SKM-1 (cell line): ENCODE measurements around the gene CACFD1.
"Not testable (repeated sequence)": the region's sequence is repeated elsewhere in the genome, so short reads cannot be mapped to it uniquely, and the experiment has no call there.

ENCODE experiments used
- DNase-seq: peaks from one replicate; lab custom pipeline; 2025; ENCODE audit not compliant: unreplicated experiment; lab: John Stamatoyannopoulos, UW

Gene CACFD1

DNA sequence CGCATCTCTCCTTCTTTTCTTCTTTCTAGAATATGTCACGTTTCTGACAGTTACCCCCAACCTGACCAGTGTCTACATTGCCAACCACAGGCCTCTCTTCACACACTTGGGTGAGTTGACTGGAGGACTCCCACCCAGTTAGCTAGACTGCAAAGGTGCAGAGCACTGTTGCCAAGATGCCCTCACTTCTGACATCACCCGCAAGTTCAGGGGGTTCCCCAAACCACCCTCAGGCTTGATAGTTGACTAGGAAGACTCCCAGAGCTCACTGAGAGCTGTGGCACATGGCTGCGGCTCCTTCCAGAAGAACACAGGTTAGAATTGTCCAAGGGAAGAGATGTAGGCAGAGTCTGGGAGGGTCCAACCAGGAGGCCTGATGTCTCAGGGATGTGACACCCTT is 20.4 kb upstream of the CACFD1 start:
- DNase-seq: no peak

DNA sequence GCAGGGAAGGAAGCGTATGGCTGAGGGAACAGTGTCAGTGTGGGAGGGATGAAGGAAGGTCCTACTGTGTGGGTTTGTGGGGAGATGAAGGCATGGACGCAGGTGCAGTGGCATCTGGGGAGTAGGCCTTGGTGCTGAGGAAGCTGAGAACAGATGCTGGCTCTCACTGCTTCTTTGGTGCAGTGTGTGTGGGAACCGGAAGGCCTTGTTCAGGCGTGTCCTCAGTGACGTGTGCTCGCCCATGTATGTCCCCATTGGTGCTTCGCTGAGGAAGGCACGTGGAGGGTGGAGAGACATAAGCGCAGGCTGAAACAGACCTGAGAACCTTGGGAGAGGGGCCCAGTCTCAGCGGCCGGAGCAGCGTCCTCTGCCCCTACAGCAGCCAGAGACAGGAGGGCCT is 18.9 kb upstream of the CACFD1 start:
- DNase-seq: no peak

DNA sequence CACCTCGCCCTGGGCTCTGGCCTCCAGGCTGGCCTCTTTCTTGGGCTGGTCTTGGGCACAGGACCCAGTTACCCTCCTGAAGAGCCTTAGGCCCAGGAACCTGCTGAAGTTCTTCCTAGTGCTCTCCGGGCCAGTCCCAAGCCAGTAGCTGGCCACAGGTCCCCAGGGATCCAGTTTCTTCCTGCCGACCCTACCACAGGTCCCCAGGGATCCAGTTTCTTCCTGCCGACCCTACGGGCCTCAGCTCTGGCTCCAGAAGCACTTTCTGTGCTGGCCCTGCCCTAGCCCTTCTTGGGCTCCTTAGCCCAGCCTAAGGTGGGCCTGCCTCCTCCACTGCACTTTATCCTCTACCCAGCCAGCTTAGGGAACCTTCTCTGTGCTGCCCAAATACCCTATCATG is 18.2 kb upstream of the CACFD1 start:
- no peak for DNase-seq

DNA sequence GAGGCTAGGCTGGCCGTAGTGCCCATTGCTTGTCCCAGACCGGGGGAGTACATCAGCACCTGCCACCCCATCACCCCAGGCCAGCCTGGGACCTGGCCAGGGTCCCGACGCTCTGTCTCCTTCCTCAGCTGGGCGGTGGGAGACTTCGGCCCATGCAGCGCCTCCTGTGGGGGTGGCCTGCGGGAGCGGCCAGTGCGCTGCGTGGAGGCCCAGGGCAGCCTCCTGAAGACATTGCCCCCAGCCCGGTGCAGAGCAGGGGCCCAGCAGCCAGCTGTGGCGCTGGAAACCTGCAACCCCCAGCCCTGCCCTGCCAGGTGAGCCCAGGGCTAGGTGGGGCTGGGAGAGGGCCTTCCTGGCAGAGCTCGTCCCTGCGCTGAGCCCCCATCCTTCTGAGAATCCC is 16.5 kb upstream of the CACFD1 start:
- DNase-seq: no peak

DNA sequence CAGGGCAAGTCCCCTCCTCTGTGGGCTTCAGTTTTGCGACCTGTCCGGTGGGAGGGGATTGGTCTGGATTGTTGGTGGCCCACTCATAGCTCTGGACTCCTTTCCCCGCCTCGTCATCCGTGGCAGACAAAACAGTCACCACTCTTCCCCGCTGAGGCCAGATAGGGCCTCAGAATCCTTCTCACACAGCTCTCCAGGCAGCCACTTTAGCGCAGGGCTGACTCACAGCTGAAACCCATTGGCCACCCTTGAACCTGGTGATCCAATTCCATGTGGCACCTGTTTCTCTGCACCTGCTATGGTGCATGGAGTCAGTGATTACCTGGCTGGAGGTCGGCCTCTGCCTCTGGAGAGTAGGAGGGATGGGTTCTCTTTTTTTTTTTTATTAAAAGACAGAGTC is 15.8 kb upstream of the CACFD1 start:
- no peak for DNase-seq

DNA sequence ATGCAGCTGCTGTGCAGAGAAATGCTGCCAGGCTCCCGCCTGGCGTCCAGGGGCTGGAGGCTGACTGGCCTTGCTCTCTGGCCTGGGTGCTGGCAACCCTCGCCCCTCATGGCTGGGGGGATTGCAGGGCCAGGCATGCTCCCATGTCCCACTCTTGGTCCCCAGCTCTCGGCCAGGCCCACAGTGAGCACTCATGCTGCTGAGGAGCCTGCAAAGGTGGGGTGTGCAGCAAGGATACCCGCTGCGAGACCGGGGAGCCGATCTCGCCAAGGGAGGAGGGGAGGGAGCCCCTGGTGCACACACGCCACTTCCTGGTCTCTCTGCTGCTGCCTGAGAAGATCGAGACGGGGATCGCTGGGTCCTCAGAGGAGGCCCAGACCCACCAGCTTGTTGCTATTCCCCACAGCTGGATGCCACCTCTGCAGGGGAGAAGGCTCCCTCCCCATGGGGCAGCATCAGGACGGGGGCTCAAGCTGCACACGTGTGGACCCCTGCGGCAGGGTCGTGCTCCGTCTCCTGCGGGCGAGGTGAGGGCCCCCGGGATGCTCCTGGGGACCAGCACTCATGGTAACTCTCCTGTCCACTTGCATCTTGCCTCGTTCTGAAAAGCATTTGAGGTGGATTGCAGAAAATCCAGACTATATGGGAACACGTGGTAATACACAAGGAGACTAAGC is 14.3 kb upstream of the CACFD1 start:
- no peak for DNase-seq

DNA sequence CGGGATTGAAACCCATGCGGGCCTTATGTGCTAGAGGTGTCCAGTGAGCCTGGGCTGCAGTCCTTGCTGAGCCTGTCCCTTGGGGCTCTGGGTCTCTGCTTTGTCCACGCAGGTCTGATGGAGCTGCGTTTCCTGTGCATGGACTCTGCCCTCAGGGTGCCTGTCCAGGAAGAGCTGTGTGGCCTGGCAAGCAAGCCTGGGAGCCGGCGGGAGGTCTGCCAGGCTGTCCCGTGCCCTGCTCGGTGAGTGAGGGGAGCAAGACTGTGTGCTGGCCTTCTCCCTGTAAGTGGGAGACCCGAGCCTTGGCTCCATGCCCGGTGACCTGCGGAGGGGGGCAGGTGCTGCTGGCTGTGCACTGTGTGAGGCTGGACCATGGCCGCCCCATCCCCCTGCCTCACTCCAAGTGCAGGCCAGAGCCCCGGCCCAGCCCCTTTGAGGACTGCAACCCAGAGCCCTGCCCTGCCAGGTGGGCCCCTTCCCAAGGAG is 11.2 kb upstream of the CACFD1 start:
- DNase-seq: no peak

DNA sequence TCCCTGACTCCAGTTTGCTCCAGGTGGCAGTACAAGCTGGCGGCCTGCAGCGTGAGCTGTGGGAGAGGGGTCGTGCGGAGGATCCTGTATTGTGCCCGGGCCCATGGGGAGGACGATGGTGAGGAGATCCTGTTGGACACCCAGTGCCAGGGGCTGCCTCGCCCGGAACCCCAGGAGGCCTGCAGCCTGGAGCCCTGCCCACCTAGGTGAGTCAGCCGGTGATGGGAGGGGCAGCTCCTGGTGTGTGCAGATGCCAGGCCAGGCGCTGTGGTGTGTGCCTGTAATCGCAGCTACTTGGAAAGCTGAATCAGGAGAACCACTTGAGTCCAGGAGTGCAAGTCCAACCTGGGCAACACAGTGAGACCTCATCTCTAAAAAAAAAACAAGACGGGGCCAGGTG is 10.0 kb upstream of the CACFD1 start:
- DNase-seq: no peak

DNA sequence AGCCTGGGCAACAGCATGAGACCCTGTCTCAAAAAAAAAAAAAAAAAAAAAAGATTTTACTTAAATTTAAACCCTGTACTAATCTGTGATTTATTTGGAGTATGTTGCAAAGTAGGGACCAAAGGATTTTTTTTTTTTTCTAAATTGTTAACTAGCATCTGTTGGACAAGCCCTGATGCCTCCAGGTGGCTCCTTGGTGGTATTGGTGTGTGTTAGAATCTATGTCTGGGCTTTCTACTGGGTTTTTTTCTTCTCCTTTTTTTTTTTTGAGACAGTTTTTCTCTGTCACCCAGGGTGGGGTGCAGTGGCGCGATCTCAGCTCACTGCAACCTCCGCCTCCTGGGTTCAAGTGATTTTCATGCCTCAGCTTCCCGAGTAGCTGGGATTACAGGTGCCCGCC is 7.9 kb upstream of the CACFD1 start:
- not testable (repeated sequence) for DNase-seq

DNA sequence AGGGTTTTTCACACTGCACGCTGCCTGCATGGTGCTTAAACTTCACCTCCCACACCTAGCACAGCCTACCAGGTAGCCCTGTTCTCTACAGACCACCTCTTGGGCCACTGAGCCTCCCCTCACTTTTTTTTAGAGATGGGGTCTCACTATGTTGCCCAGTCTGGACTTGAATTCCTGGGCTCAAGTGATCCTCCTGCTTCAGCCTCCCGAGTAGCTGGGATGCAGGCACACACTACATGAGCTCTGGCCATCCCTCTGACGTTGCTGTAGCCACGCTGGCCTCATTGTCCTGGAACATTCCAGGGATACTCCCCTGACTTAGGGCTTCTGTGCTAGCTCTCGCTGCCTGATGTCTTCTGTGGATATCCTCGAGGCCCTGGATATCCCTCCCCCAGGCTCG is 7.2 kb upstream of the CACFD1 start:
- DNase-seq: no peak

DNA sequence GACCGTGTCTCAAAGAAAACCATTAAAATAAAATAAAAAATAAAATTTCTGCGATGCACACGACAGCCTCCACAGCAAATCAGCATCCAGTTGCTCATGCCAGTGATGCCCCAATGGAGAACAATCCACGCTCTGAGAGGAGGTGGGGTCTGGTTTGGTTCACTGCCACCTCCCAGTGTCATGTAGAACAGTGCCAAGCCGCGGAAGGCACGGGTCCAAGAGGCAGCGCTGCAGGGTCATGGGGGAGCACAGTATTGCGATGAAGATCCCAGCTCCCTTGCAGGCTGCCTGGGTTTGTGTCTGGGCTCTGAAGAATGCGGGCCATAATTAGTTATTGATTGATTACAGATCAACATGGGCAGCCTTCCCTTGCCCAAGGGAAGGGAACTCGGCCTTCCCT is 6.1 kb upstream of the CACFD1 start:
- DNase-seq: no peak

DNA sequence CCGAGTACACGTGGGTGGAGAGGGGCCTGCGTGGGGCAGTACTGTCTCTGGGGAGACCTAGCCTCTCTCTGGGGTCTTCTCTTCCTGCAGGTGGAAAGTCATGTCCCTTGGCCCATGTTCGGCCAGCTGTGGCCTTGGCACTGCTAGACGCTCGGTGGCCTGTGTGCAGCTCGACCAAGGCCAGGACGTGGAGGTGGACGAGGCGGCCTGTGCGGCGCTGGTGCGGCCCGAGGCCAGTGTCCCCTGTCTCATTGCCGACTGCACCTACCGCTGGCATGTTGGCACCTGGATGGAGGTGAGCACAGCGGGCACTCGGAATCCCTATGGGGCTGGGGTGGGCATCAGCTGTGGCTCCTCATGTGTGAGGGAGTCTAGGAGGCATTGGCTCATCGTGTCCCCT is 5.5 kb upstream of the CACFD1 start:
- DNase-seq: no peak

DNA sequence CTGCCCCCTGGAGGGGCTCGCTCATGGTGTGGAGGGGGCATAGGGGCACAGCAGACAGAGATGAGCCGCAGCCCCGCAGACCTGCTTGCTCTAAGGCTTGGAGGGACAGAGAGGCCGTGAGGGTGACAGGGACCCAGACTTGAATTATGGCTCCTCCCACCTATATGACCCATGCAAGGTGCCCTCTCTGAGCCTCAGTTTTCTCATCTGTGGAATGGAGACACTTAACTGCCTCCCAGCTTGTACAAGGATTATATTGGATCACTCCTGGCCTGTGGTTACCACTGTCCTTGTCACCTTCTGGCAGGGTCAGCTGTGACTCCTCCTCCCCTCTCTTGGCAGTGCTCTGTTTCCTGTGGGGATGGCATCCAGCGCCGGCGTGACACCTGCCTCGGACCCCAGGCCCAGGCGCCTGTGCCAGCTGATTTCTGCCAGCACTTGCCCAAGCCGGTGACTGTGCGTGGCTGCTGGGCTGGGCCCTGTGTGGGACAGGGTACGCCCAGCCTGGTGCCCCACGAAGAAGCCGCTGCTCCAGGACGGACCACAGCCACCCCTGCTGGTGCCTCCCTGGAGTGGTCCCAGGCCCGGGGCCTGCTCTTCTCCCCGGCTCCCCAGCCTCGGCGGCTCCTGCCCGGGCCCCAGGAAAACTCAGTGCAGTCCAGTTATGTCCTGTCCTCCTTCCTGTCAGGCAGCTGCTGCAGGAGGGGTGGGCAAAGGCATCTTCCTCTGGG is 4.7 kb upstream of the CACFD1 start:
- no peak for DNase-seq

DNA sequence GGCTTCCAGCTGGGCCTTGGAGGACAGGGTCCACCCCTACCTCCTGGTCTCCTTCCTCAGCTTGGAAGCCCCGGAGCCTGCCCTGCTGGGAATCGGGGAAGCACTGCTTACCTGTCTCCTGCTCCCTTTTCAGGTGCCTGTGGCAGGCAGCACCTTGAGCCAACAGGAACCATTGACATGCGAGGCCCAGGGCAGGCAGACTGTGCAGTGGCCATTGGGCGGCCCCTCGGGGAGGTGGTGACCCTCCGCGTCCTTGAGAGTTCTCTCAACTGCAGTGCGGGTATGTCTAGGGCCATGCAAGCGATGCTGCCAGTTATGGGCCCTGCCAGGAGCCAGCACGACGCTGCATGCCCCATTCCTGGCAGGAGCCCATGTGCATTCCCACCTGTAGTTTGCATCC is 3.8 kb upstream of the CACFD1 start:
- DNase-seq: no peak

DNA sequence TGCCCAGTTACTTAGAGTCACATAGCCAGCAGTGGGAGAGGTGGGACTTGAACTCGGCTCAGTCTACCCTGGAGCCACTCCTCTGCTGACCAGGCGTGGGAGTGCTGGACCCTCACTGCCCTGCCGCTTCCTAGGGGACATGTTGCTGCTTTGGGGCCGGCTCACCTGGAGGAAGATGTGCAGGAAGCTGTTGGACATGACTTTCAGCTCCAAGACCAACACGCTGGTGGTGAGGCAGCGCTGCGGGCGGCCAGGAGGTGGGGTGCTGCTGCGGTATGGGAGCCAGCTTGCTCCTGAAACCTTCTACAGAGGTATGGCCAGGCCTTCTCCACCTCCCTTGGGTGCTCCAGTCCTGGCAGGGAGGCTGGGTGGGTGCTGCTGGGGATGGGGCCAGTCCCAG is 3.4 kb upstream of the CACFD1 start:
- no peak for DNase-seq

DNA sequence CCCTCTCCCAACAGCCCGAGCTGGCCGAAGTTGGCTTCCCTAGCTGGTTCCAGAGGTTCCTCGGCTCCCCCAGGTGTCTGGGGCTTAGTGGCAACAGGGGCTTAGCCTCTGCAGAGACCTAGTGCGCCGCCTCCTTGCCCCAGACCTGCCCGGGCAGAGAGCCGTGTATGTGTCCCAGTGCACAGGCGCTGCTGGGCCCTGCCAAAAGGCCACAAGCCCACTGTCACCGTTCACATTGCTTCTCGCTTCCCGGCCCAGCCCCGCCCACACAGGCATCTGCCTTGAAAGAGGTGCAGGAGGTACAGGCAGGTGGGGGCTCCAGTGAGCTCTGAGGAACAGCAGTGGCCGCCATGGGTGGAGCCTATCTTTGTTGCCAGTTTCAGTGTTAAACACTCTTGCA is 2.5 kb upstream of the CACFD1 start:
- no peak for DNase-seq

DNA sequence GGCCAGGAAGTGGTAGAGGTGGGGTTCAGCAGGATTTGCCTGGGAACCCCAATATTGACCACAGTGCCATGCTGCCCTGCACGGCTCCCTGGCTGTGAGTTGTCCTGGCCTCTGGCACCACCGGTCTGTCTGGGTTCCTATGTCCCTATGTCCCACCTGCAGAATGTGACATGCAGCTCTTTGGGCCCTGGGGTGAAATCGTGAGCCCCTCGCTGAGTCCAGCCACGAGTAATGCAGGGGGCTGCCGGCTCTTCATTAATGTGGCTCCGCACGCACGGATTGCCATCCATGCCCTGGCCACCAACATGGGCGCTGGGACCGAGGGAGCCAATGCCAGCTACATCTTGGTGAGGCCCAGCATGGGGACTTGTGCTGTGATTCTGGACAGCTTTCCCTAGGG is 2.0 kb upstream of the CACFD1 start:
- no peak for DNase-seq

DNA sequence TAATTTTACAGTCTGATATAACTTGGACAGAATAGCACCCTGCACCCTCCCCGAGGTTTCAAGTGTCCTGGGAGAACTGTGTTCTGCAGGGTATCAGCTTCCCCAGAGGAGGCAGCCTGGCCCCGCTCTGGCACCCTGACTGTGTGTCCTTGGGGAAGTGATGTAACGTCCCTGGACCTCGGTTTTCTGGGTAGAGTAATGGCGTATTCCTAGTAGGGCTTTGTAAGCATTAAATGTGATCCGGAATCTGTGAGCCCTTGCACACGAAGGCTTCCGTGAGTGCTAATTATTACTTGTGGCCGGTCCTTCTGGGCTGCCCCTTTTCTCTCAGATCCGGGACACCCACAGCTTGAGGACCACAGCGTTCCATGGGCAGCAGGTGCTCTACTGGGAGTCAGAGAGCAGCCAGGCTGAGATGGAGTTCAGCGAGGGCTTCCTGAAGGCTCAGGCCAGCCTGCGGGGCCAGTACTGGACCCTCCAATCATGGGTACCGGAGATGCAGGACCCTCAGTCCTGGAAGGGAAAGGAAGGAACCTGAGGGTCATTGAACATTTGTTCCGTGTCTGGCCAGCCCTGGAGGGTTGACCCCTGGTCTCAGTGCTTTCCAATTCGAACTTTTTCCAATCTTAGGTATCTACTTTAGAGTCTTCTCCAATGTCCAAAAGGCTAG is 1.0 kb upstream of the CACFD1 start:
- DNase-seq: peak; percentile 27

DNA sequence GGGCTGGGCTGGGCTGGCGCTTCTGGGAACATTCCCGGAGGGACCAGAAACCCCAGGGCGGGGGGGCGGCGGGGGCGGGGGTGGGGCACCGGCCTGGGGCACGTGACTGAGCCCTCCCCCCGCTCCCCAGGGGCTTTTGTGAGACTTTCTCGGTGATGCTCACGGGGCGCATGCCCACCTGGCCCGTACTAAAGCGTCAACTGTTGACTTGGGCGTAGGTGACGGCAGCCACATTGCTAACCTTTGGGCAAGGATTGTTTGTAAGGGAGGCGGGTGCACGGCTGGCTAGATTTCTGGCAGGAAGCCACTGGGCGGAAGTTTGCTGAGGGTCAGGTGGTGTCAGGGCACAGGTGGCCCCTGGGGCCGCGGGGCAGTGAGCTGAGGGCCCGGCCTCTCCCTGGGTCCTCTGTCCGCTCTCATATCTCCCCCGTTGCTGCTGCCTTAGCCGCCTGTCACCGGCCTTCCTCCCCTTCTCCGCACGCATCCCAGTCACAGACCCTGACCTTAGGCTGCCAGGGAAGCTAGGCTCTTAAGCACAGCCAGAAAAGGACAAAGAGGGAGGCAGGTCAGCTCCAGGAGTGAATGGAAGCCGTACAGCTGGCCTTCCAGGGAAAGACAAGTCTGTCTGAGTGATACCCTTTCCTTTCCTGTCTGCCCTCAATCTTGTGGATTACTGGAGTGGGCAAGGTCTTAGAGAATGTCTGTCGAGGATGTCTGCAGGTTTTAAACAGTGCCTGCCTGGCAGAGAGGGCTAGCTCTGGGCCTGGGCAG is 812 bp downstream of the CACFD1 start:
- no peak for DNase-seq

DNA sequence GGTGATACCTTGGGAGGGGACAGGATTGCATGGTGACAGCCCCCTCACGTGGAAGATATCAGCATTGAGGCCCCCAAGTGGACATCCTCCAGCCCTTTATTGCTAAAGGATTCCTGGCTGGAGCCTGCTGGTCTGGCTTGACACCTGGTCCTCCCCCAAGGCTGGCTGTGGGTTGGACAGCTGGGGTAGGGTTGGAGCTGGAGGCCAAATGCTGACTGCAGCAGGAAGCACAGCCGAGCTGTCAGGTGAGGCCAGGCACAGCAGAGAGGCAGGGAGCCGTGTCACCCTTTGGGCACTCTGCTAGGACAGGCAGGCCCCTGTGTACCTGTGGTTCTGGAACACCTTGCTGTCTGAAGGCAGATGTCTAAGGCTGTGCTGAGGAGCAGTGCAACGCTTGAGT is 2.2 kb downstream of the CACFD1 start:
- DNase-seq: no peak

DNA sequence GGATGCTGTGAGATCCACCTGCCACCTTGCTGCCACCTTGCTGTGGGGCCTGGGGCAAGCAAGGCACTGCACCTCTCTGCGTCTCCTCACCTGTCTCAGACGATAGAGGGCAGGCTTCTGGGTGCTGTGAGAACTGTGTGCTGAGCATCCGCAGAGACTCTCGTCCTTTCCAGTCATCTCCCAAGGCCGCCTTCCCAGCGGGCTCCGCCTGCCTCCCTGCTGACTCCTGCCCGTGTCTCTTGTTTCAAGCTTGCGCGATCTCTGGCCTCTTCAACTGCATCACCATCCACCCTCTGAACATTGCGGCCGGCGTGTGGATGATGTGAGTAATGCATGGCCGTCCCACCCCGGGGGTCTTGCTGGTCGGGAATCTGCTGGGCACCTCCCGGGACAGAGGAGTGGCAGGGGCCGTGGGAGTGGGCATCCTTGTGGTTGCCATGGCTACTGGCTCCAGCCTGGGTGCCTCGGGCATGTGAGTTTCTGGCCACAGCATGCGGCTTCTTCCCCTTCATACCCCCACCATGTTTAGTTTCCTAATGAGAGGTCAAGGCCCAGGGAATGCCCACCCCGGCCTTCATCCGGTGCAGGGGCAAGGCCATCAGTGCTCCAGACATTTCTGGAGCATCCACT is 3.6 kb downstream of the CACFD1 start:
- DNase-seq: no peak
